ENCODE data around the gene ZEB2.

The ZEB2 gene

GRCh38 chr2:144519934-144520731 lies at the start of gene ZEB2:
Gene ZEB2 (minus strand): TSS chr2:144520119. CDS start chr2:144517350, 2,769 bp downstream.
- no peaks in the 10 kb centered on the region for H3K9me3 Mint-ChIP-seq
- peaks cover 30% of the 10 kb centered on the region for H3K4me1 Mint-ChIP-seq
- H3K27me3 Mint-ChIP-seq, result peaks cover 37% of the 10 kb centered on the region
- no peak within 1 kb of the TSS for H3K4me3 Mint-ChIP-seq
- H3K36me3 Mint-ChIP-seq, result peaks cover 2% of the 10 kb centered on the region
- H3K27ac Mint-ChIP-seq, result no peak within 1 kb of the TSS

GRCh38 chr2:144567745-144568144 lies 47.8 kb upstream of the ZEB2 start:
- no peak overlapping the region for H3K27ac Mint-ChIP-seq
- H3K27me3 Mint-ChIP-seq, result peaks cover under 1% of the 10 kb centered on the region
- H3K4me3 Mint-ChIP-seq, result no peak overlapping the region

GRCh38 chr2:144566448-144566847 lies 46.5 kb upstream of the ZEB2 start:
- H3K4me3 Mint-ChIP-seq, result no peak overlapping the region
- H3K4me1 Mint-ChIP-seq, result no peaks in the 10 kb centered on the region
- H3K27ac Mint-ChIP-seq, result no peak overlapping the region
- peaks cover 4% of the 10 kb centered on the region for H3K27me3 Mint-ChIP-seq
- no peaks in the 10 kb centered on the region for H3K9me3 Mint-ChIP-seq
- no peaks in the 10 kb centered on the region for H3K36me3 Mint-ChIP-seq

More at GRCh38 chr2:144567745-144568144, 47.8 kb upstream of the ZEB2 start:
- Mint-ChIP-seq H3K36me3 (no peaks in the 10 kb centered on the region), H3K4me1 (no peaks in the 10 kb centered on the region), H3K9me3 (no peaks in the 10 kb centered on the region)

GRCh38 chr2:144560251-144560650 lies 40.3 kb upstream of the ZEB2 start:
- Mint-ChIP-seq H3K27me3 (peaks cover 7% of the 10 kb centered on the region), H3K4me1 (no peaks in the 10 kb centered on the region), H3K27ac (no peak overlapping the region), H3K9me3 (no peaks in the 10 kb centered on the region), H3K36me3 (no peaks in the 10 kb centered on the region), H3K4me3 (no peak overlapping the region)

GRCh38 chr2:144559681-144560080 lies 39.8 kb upstream of the ZEB2 start:
- Mint-ChIP-seq H3K4me3 (no peak overlapping the region), H3K4me1 (no peaks in the 10 kb centered on the region), H3K9me3 (no peaks in the 10 kb centered on the region), H3K36me3 (no peaks in the 10 kb centered on the region), H3K27ac (no peak overlapping the region), H3K27me3 (peaks cover 7% of the 10 kb centered on the region)

DNA sequence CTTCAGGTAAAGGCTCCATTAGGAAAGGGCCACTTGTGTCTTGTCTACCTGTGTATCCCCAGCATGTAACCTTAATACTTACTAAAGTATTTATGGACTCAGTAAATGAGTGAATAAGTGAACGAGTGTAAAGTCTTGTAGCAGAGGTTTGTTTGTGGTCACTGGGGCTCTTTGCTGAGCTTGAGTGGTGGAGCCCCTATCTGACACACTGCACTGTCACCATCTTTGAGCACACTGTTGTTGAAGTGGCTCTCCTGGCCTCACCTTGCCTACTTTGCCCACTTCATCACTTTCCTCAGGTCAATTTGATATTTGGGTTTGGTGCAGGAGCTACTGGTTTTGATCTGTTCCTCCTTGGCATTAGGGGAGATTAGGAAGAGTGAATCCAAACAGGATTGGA lies 39.3 kb upstream of the ZEB2 start:
- no peak overlapping the region for H3K27ac Mint-ChIP-seq
- H3K4me3 Mint-ChIP-seq, result no peak overlapping the region
- no peaks in the 10 kb centered on the region for H3K4me1 Mint-ChIP-seq
- no peaks in the 10 kb centered on the region for H3K9me3 Mint-ChIP-seq
- no peaks in the 10 kb centered on the region for H3K36me3 Mint-ChIP-seq
- H3K27me3 Mint-ChIP-seq, result peaks cover 7% of the 10 kb centered on the region

DNA sequence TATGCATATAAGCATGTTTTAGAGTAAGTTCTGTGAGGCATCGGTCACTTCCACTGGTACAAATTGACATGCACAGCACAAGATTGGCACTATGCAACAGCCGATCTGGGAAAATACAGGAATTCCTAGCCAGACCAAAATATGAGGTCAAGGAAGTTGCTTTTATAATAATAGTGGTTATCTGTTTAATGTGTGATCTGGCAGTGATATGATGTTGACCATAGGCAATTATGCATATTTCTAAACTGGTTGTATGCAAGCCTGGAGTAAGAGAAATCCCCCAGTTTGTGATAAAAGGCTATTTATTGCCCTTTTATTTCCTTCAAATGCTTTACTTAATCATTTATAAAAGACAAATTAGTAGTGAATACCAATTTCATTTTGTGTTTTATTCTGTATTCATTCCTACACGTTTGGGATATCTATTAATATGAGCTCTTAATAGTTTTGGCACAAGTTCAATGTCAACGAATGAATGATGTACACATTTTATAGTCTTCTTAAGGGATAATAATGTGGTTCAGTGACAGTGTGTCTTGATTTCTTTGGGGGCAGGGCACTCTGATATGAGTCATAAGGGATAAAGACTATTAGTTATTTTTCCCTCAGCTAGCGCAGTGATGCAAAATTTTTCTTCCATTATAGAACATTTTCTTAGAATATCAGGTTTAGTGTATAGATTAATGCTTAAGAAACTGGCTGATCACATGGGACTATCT lies 34.7 kb upstream of the ZEB2 start:
- no peaks in the 10 kb centered on the region for H3K4me1 Mint-ChIP-seq
- no peaks in the 10 kb centered on the region for H3K9me3 Mint-ChIP-seq
- no peaks in the 10 kb centered on the region for H3K36me3 Mint-ChIP-seq
- H3K27ac Mint-ChIP-seq, result no peak overlapping the region
- no peak overlapping the region for H3K4me3 Mint-ChIP-seq
- H3K27me3 Mint-ChIP-seq, result peaks cover 3% of the 10 kb centered on the region

- H3K36me3 Mint-ChIP-seq, result no peaks in the 10 kb centered on the region
- no peaks in the 10 kb centered on the region for H3K9me3 Mint-ChIP-seq
- peaks cover 4% of the 10 kb centered on the region for H3K27me3 Mint-ChIP-seq
- no peaks in the 10 kb centered on the region for H3K4me1 Mint-ChIP-seq
- H3K4me3 Mint-ChIP-seq, result no peak overlapping the region
- H3K27ac Mint-ChIP-seq, result no peak overlapping the region
Observed at GRCh38 chr2:144553379-144553778, 33.5 kb upstream of the ZEB2 start.

DNA sequence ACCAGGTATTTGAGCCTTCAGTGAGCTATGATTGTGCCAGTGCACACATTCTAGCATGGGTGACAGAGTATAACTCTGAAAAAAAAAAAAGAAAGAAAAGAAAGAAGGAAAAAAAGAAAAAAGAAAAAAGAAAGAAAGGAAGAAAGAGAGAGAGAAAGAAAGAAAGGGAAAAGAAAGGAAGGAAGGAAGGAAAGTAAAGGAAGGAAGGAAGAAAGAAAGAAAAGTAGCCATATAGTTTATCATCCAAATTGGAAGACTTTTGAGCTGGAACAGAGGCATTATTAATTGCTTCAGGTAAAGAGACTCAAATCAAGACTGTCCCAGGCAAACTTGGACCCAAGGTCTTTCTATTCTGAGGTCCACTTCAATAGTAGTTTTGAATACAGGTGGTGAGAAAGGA lies 32.9 kb upstream of the ZEB2 start:
- Mint-ChIP-seq H3K27me3 (peaks cover 9% of the 10 kb centered on the region), H3K4me1 (no peaks in the 10 kb centered on the region), H3K9me3 (no peaks in the 10 kb centered on the region), H3K27ac (no peak overlapping the region), H3K36me3 (no peaks in the 10 kb centered on the region), H3K4me3 (no peak overlapping the region)

GRCh38 chr2:144550911-144551310 lies 31.0 kb upstream of the ZEB2 start:
- Mint-ChIP-seq H3K36me3 (no peaks in the 10 kb centered on the region), H3K4me1 (no peaks in the 10 kb centered on the region), H3K9me3 (no peaks in the 10 kb centered on the region), H3K27me3 (peaks cover 9% of the 10 kb centered on the region), H3K4me3 (no peak overlapping the region), H3K27ac (no peak overlapping the region)

DNA sequence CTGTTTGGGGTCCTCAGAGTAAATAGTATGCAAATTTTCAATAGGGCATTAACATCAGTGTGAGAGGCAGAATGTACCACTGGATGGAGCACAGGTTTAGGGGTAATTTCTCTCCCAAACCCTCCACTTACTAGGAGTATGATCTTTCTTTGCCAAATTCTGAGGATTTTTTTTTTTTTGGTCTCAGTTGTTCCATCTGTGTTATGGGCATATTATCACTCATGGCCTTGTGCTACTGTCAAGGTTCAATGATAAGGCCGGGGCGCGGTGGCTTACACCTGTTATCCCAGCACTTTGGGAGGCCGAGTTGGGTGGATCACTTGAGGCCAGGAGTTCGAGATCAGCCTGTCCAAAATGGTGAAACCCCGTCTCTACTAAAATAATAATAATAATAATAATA lies 30.2 kb upstream of the ZEB2 start:
- Mint-ChIP-seq H3K27ac (no peak overlapping the region), H3K36me3 (no peaks in the 10 kb centered on the region), H3K4me3 (no peak overlapping the region), H3K27me3 (peaks cover 9% of the 10 kb centered on the region), H3K4me1 (no peaks in the 10 kb centered on the region), H3K9me3 (no peaks in the 10 kb centered on the region)

DNA sequence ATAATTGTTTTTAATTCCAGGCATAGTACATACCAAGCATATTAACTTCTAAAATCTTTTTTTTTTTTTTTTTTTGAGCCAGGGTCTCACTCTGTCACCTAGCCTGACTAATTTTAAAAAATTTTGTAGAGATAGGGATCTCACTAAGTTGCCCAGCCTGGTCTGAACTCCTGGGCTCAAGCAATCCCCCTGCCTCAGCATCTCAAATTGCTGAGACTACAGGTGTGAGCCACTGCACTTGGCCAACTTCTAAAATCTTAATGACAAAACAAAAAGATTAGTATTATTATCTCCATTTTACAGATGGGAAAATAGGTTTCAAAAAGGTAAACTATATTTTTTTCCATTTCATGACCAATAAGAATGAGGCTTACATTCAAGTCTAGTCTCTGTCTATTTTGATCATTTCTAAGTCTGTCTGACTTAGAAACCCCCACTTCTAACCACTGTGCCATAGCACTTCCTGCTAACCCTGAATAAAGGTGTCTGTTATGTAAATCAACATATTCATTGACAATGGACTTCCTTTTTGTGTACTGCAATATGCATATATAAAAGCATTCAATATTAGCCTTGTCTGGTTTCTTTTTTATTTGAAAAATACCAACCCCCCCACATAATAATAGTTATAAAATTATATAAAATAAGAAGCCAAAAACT lies 28.7 kb upstream of the ZEB2 start:
- Mint-ChIP-seq H3K27ac (no peak overlapping the region), H3K36me3 (no peaks in the 10 kb centered on the region), H3K9me3 (no peaks in the 10 kb centered on the region), H3K27me3 (peaks cover 9% of the 10 kb centered on the region), H3K4me3 (no peak overlapping the region), H3K4me1 (no peaks in the 10 kb centered on the region)

GRCh38 chr2:144548088-144548487 lies 28.2 kb upstream of the ZEB2 start:
- Mint-ChIP-seq H3K36me3 (no peaks in the 10 kb centered on the region), H3K27ac (no peak overlapping the region), H3K9me3 (no peaks in the 10 kb centered on the region), H3K27me3 (peaks cover 9% of the 10 kb centered on the region), H3K4me3 (no peak overlapping the region), H3K4me1 (no peaks in the 10 kb centered on the region)

DNA sequence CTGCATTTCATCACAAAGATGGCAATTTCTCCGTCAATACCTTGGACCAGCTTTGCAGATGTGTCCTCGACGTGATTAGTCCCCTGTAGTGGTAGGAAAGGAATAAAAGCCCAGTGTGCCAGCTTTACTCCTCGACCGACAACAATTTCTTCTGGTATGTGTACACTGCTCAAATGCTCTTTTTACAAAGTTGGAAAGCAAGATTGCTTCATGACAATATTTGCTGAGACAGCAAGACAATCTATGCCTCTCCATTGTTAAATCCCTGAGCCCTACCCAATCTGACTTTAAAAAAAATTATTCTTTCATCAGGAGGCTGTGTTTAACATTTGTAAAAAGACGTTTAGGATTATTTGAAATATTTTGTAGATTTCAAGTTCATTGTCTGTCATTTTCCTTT lies 27.6 kb upstream of the ZEB2 start:
- H3K4me3 Mint-ChIP-seq, result no peak overlapping the region
- no peaks in the 10 kb centered on the region for H3K9me3 Mint-ChIP-seq
- H3K36me3 Mint-ChIP-seq, result no peaks in the 10 kb centered on the region
- no peak overlapping the region for H3K27ac Mint-ChIP-seq
- H3K27me3 Mint-ChIP-seq, result peaks cover 9% of the 10 kb centered on the region
- H3K4me1 Mint-ChIP-seq, result no peaks in the 10 kb centered on the region

- Mint-ChIP-seq H3K27ac (no peak overlapping the region), H3K9me3 (no peaks in the 10 kb centered on the region), H3K36me3 (no peaks in the 10 kb centered on the region), H3K27me3 (peaks cover 11% of the 10 kb centered on the region), H3K4me3 (no peak overlapping the region), H3K4me1 (no peaks in the 10 kb centered on the region)
Observed at GRCh38 chr2:144546933-144547332, 27.0 kb upstream of the ZEB2 start.

DNA sequence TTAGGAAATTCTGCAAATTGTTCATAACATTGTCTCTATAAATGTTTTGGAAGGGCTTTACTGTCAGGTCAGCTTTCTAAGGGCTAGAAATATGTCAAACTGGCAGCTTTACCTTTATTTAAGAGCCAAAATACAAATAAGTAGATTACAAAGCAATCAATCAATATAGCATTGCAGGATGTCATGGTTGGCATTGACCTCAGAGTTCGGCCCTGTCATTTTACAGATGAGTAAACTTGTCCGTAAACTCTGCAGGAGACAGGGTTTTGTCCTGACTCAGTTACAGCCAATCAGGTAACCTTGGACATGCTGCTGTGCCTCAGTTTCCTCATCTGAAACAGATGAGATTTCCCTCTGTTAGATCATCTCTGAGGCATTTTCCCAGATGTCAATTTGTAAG lies 25.9 kb upstream of the ZEB2 start:
- no peaks in the 10 kb centered on the region for H3K9me3 Mint-ChIP-seq
- no peaks in the 10 kb centered on the region for H3K36me3 Mint-ChIP-seq
- H3K4me3 Mint-ChIP-seq, result no peak overlapping the region
- no peaks in the 10 kb centered on the region for H3K4me1 Mint-ChIP-seq
- peaks cover 11% of the 10 kb centered on the region for H3K27me3 Mint-ChIP-seq
- no peak overlapping the region for H3K27ac Mint-ChIP-seq
